ENCODE measurements around the gene SMARCAL1. TPM values are rescaled to one million over a fixed set of nuclear protein-coding genes. Genes with fewer than 3 reads are reported as not detected.
A peak's percentile ranks its signal among the peaks of the same experiment; 100 is the strongest.

The SMARCAL1 gene
- total RNA-seq, 2 donors from 2014 or later: 21.1 to 32.2 TPM

DNA sequence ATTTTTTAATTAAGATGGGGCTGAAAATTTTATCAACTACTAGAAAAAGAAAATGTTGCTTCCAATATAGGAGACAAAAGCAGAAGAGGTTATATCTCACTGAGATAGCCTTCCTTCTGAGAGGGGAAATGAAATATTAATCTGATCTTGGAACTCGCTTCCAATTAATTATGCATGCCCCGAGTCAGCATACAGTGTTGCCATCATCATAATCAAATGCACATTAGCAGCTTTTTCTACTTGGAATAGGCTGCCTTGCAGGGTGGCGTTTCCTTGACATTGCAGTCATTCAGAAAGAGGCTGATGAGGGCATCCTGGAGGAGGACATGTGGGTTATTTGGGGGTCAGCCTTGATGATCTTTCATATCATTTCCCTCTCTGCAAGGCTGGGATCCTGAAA is 67.9 kb downstream of the SMARCAL1 start:
- Mint-ChIP-seq H3K27ac (no peak overlapping the region), H3K4me1 (ENCODE audit: low read depth in 2 of 2) (peaks cover 5 to 6% of the 10 kb centered on the region in 2 donors), H3K27me3 (no peaks in the 10 kb centered on the region), H3K4me3 (no peak overlapping the region), H3K36me3 (peaks cover 17% of the 10 kb centered on the region), H3K9me3 (no peaks in the 10 kb centered on the region)
- ATAC-seq (no peak), DNase-seq (ENCODE audit: low spot score) (no peak)

DNA sequence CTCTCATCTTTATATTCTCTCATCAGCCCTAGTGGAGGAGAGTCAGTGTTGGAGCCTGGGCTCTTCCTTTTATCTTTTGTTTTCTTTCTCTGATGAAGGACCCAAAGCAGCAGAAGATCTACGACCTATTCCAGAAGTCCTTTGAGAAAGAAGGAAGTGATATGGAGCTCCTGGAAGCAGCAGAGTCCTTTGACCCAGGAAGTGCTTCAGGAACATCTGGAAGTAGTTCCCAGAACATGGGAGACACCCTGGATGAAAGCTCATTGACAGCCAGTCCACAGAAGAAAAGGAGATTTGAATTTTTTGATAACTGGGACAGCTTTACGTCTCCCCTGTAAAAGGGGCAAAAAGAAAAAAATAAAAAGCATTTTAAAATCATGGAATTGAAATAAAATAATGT is 70.4 kb downstream of the SMARCAL1 start:
- no peaks in the 10 kb centered on the region for H3K27me3 Mint-ChIP-seq
- no peak for ATAC-seq
- H3K4me1 Mint-ChIP-seq (ENCODE audit: low read depth in 2 of 2): no peaks in the 10 kb centered on the region

DNA sequence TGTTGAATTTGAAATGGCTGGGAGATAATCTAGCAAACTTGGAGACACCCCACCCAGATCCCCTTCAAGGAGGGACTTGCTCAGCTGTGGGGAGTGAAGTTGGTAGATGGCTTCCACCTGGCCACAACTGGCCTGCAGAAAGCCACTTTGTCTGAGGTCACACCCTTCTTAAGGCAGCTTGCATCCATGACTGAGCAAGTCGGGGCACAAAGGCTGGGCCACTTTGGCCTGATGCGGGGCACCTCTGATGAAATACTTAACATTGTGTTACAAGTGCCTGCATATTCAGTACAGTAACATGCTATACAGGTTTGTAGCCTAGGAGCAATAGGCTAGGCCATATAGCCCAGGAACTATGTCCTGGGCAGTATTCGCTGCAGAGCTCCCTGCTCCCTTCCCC is 73.0 kb downstream of the SMARCAL1 start:
- Mint-ChIP-seq H3K4me3 (no peak overlapping the region), H3K27ac (no peak overlapping the region), H3K36me3 (peaks cover 12% of the 10 kb centered on the region), H3K9me3 (no peaks in the 10 kb centered on the region), H3K27me3 (no peaks in the 10 kb centered on the region), H3K4me1 (ENCODE audit: low read depth in 2 of 2) (no peaks in the 10 kb centered on the region)
- DNase-seq (ENCODE audit: low spot score) (no peak), ATAC-seq (peak in 1 of 2 donors; percentile 28)

More for the DNA sequence above, 70.4 kb downstream of the SMARCAL1 start:
- H3K27ac Mint-ChIP-seq: no peak overlapping the region
- H3K4me3 Mint-ChIP-seq: no peak overlapping the region
- no peaks in the 10 kb centered on the region for H3K9me3 Mint-ChIP-seq
- DNase-seq (ENCODE audit: low spot score): no peak
- H3K36me3 Mint-ChIP-seq: peaks cover 15% of the 10 kb centered on the region

DNA sequence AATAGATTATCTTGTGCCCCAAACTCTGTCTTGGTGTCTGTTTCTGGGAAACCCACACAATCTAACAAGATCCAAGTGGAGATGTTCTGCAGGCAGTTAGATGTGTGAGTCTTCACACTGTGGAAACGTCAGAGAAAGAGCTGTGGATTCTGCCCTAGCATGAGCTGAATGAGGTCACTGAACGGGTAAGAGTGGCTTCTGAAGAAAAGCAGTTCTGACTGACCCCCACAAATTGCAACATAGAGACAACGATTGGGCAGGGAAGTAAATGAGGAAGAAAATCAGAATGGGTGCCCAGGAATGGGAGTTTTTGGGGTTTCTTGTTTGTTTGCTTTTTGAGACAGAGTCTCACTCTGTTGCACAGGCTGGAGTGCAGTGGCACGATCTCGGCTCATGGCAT is 73.5 kb downstream of the SMARCAL1 start:
- DNase-seq (ENCODE audit: low spot score) (no peak), ATAC-seq (no peak)
- no peaks in the 10 kb centered on the region for H3K9me3 Mint-ChIP-seq
- no peaks in the 10 kb centered on the region for H3K27me3 Mint-ChIP-seq
- no peak overlapping the region for H3K4me3 Mint-ChIP-seq
- H3K36me3 Mint-ChIP-seq: peaks cover 8% of the 10 kb centered on the region
- H3K4me1 Mint-ChIP-seq (ENCODE audit: low read depth in 2 of 2): no peaks in the 10 kb centered on the region
- no peak overlapping the region for H3K27ac Mint-ChIP-seq

DNA sequence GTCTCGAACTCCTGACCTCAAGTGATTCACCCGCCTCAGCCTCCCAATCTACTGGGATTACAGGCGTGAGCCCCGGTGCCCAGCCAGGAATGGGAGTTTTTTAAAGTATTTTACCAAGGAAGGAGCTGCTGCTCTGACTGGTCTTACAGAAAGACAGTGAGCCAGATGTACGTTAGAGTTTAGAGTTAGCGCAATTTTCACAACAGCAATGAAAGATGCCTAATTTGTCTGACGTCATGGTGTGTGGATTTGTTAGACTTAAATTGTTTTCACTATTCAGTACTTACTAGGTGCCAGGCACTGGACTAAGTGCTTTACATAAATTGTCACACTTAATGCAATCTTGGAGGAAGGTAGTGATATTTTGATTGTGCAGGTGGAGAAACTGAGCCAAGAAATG is 74.0 kb downstream of the SMARCAL1 start:
- ATAC-seq: no peak
- no peaks in the 10 kb centered on the region for H3K9me3 Mint-ChIP-seq
- H3K4me3 Mint-ChIP-seq: no peak overlapping the region
- no peaks in the 10 kb centered on the region for H3K27me3 Mint-ChIP-seq
- no peak overlapping the region for H3K27ac Mint-ChIP-seq
- no peak for DNase-seq (ENCODE audit: low spot score)
- H3K4me1 Mint-ChIP-seq (ENCODE audit: low read depth in 2 of 2): no peaks in the 10 kb centered on the region
- H3K36me3 Mint-ChIP-seq: peaks cover 5% of the 10 kb centered on the region

DNA sequence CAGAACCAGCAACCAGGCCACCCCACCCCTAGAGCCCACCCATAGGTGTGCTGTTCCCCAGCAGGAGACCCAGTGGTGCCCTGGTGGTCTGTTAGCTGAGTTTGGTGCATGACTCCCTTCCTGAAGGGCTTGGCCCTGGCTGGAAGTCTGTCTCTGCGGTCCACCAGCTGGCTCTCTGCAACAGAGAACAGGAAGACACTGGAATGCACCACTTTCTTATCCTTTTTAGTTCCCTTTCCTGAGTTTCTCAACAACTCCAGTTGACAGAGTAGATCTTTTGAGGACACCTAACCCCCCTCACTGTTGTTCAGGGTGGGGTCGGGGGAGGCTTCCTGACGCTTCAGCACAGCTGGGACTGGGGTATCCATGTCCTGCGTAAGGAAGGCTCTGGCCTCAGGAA is 74.4 kb downstream of the SMARCAL1 start:
- no peaks in the 10 kb centered on the region for H3K4me1 Mint-ChIP-seq (ENCODE audit: low read depth in 2 of 2)
- peaks cover 5% of the 10 kb centered on the region for H3K36me3 Mint-ChIP-seq
- H3K4me3 Mint-ChIP-seq: no peak overlapping the region
- H3K9me3 Mint-ChIP-seq: no peaks in the 10 kb centered on the region
- no peak overlapping the region for H3K27ac Mint-ChIP-seq
- DNase-seq (ENCODE audit: low spot score) (no peak), ATAC-seq (no peak)
- no peaks in the 10 kb centered on the region for H3K27me3 Mint-ChIP-seq

DNA sequence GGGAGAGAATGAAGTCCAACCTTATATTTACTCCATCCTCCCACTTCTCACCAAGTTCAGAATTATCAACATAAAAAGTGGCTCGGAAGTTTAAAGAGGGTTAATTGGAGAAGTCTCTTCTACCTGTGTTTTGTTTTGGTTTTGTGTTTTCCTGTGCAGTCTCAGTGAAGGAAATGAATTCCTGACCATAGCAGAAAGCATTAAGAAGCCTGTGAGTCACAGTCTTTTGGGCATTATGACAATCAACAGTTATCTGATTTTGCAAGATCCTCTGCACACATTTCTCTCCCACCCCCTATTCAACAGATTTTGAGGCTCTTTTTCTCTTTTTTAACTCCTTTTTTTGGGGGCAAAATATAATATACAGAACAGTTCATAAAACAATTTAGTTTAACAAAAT is 77.8 kb downstream of the SMARCAL1 start:
- no peaks in the 10 kb centered on the region for H3K4me1 Mint-ChIP-seq (ENCODE audit: low read depth in 2 of 2)
- ATAC-seq (no peak), DNase-seq (ENCODE audit: low spot score) (no peak)
- no peak overlapping the region for H3K27ac Mint-ChIP-seq
- H3K36me3 Mint-ChIP-seq: no peaks in the 10 kb centered on the region
- no peaks in the 10 kb centered on the region for H3K27me3 Mint-ChIP-seq
- no peak overlapping the region for H3K4me3 Mint-ChIP-seq
- no peaks in the 10 kb centered on the region for H3K9me3 Mint-ChIP-seq

DNA sequence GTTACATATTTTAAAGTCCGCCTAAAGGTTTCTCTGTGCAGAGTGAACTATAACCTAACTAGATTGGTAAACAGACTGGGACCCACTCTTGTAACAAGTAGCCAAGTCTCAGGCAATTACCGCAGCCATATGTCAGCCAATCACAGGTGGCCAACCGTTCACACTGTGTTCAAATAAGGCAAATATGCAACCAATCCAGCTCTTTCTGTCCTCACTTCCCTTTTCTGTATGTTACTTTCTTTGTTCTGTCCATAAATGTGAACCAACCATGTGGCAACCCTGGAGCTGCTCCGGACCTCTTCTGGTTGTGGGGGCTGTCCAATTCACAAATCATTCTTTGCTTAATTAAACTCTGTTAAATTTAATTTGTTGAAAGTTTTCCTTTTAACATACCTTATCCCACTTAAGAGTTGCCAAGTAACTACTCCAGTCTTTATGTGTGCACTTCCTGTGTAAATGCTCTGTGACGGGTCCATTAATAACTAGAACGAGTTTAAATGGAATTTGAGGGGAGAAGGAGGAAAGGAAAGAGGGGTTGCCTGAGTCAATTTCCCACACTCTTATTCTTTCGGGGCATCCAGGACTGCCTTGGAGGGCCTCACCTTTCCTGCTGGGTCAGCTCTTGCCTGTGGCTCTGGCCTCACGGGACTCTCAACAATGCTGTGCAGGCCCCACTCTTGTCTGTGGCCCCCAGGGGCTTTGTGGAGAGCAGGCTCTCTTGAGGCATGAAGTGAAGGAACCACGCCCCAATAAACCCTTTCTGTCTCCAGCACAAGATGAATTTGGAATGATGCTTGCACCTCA is 79.7 kb downstream of the SMARCAL1 start:
- Mint-ChIP-seq H3K27ac (no peak overlapping the region), H3K27me3 (no peaks in the 10 kb centered on the region), H3K4me3 (no peak overlapping the region), H3K9me3 (no peaks in the 10 kb centered on the region), H3K36me3 (no peaks in the 10 kb centered on the region), H3K4me1 (ENCODE audit: low read depth in 2 of 2) (no peaks in the 10 kb centered on the region)
- DNase-seq (ENCODE audit: low spot score) (no peak), ATAC-seq (no peak)

DNA sequence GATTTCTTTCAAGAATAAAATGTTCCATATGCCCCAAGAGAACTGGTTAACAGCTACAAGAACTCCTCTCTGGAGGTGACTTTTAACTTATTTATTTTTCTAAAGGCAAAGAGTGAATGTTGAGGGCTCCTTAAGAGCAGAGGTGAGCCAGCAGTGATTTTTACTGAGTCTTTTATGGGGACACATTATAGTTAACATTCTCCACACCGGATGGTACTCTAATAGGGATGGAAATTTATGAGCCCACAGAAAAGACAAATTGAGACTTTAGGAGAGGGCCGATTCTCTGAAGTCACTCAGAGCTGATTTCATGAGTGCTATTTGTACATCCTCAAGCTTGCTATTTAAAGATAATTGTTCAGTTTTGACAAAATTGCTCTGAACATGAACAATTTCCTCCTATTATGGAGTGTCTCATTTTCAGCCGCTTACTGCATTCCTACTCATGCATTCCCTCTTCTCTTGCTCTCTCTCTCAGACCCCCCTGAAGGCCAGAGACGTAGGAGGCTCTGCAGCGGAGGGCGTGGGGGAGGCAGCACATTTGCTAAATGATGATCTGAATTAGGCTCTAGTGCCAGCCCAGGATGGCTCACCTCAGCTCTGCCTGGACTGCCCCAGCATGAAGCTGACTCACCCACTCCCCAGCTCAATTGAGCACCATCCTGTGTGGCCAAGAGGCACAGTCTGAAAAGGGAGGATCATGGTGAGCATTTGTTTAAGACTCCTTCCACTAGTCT is 80.5 kb downstream of the SMARCAL1 start:
- Mint-ChIP-seq H3K27me3 (no peaks in the 10 kb centered on the region), H3K9me3 (no peaks in the 10 kb centered on the region), H3K36me3 (no peaks in the 10 kb centered on the region), H3K4me3 (no peak overlapping the region), H3K27ac (no peak overlapping the region), H3K4me1 (ENCODE audit: low read depth in 2 of 2) (peaks cover 5 to 6% of the 10 kb centered on the region in 2 donors)
- ATAC-seq: no peak
- no peak for DNase-seq (ENCODE audit: low spot score)

DNA sequence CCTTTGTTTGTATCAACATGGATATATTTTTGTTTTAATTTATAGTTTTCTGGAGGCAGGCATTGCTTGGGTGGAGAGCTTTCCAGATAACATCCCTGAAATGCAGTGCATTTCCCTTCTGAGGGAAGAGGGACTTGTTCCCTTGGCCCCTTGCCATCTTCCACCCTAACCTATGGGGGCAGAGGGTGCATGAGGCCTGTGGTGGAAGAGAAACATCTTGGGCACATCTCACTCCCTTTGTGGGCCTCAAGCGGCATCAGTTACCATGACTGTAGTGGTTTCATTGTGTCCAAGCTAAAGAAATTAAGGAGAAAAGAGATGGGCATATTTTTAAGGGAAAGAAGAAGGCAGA is 81.0 kb downstream of the SMARCAL1 start:
- Mint-ChIP-seq H3K9me3 (no peaks in the 10 kb centered on the region), H3K27me3 (no peaks in the 10 kb centered on the region), H3K4me1 (ENCODE audit: low read depth in 2 of 2) (peaks cover 9 to 10% of the 10 kb centered on the region in 2 donors), H3K36me3 (no peaks in the 10 kb centered on the region), H3K27ac (no peak overlapping the region), H3K4me3 (no peak overlapping the region)
- no peak for DNase-seq (ENCODE audit: low spot score)
- no peak for ATAC-seq

DNA sequence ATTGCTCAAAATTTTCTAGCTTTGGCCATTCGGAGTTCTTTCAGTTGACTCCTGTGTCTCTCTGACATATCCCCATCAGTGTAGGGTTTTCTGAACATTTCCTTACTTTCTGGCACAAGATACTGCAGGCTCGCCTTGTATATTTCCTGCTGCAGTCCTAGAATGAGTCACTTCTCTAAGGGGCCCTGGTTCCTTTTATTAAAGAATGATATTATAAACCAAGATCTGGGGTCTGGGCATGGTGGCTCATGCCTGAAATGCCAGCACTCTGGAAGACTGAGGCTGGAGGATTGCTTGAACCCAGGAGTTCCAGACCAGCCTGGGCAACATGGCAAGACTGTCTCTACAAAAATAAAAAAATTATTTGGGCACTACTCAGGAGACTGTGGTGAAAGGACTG is 83.4 kb downstream of the SMARCAL1 start:
- H3K4me1 Mint-ChIP-seq (ENCODE audit: low read depth in 2 of 2): peaks cover 27 to 30% of the 10 kb centered on the region in 2 donors
- peak overlapping the region; percentile 5 for H3K4me3 Mint-ChIP-seq
- DNase-seq (ENCODE audit: low spot score) (no peak), ATAC-seq (no peak)
- H3K9me3 Mint-ChIP-seq: no peaks in the 10 kb centered on the region
- peaks cover 17% of the 10 kb centered on the region for H3K36me3 Mint-ChIP-seq
- H3K27me3 Mint-ChIP-seq: no peaks in the 10 kb centered on the region
- no peak overlapping the region for H3K27ac Mint-ChIP-seq

DNA sequence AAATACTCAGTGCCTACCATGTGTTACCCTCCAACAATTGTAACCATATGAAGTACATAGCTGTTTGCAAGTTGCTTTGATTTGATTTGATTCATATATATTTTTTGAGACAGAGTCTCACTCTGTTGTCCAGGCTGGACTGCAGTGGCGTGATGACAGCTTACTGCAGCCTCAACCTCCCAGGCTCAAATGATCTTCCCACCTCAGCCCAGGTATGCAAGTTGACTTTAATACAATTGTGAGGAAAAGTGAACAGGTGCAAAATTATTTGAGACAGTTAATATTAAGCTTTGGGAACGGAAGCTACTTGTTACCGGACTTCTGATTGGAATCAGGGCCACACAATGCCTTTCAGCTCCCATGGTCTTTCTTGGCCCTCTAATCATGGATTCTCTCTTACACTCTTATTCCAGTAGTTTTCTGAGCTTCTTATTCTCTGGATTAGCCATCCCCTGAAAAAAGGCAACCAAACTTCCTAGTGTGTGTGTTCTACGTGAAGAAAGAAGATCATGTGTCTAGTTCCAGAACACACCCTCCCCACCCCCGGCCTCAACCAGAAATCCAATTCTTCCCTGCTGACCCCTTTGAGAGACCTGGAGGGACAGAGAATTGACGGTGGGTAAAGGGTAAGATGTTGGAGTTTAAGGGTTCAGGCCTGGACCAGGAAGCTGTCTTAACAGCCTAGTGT is 85.2 kb downstream of the SMARCAL1 start:
- ATAC-seq: no peak
- H3K9me3 Mint-ChIP-seq: no peaks in the 10 kb centered on the region
- no peak for DNase-seq (ENCODE audit: low spot score)
- H3K27ac Mint-ChIP-seq: peak overlapping the region; percentile 94 to 98
- no peaks in the 10 kb centered on the region for H3K27me3 Mint-ChIP-seq
- peaks cover 31% of the 10 kb centered on the region for H3K36me3 Mint-ChIP-seq
- peak overlapping the region; percentile 91 for H3K4me3 Mint-ChIP-seq
- peaks cover 38 to 39% of the 10 kb centered on the region in 2 donors for H3K4me1 Mint-ChIP-seq (ENCODE audit: low read depth in 2 of 2)

DNA sequence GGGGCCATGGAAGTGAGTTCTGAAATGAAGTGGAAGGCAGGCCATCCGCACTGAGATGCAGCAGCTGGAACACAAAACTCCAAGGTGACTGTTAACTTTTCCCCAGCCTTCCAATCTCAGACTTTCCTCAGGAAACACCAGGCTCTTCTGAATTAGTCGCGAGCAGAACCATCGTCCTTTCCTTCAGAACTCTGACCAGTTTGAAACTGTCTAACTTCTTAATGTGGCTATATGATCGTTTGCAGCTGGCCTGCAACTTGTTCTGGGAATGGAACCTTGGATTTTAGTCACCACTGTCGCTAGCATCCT is 85.7 kb downstream of the SMARCAL1 start:
- ATAC-seq (no peak), DNase-seq (ENCODE audit: low spot score) (no peak)
- peaks cover 36% of the 10 kb centered on the region for H3K36me3 Mint-ChIP-seq
- H3K27me3 Mint-ChIP-seq: no peaks in the 10 kb centered on the region
- no peaks in the 10 kb centered on the region for H3K9me3 Mint-ChIP-seq
- peak overlapping the region; percentile 94 to 98 for H3K27ac Mint-ChIP-seq
- H3K4me1 Mint-ChIP-seq (ENCODE audit: low read depth in 2 of 2): peaks cover 43 to 44% of the 10 kb centered on the region in 2 donors
- peak overlapping the region; percentile 91 for H3K4me3 Mint-ChIP-seq

Measured in natural killer cell treated with Interleukin-12 subunit alpha and Interleukin-12 subunit beta and Interleukin-15 and Interleukin-18, amount 100 ng/mL, for 72 hours (primary cell).